Activated T-cell treated with anti-CD3 and anti-CD28 coated beads for 4 hours (primary cell): ENCODE data around the gene SUPT5H.

ENCODE experiments used
- DNase-seq: peaks from one replicate; pipeline ENCODE4 v3.0.0-alpha.2; 2020

SUPT5H gene

DNA sequence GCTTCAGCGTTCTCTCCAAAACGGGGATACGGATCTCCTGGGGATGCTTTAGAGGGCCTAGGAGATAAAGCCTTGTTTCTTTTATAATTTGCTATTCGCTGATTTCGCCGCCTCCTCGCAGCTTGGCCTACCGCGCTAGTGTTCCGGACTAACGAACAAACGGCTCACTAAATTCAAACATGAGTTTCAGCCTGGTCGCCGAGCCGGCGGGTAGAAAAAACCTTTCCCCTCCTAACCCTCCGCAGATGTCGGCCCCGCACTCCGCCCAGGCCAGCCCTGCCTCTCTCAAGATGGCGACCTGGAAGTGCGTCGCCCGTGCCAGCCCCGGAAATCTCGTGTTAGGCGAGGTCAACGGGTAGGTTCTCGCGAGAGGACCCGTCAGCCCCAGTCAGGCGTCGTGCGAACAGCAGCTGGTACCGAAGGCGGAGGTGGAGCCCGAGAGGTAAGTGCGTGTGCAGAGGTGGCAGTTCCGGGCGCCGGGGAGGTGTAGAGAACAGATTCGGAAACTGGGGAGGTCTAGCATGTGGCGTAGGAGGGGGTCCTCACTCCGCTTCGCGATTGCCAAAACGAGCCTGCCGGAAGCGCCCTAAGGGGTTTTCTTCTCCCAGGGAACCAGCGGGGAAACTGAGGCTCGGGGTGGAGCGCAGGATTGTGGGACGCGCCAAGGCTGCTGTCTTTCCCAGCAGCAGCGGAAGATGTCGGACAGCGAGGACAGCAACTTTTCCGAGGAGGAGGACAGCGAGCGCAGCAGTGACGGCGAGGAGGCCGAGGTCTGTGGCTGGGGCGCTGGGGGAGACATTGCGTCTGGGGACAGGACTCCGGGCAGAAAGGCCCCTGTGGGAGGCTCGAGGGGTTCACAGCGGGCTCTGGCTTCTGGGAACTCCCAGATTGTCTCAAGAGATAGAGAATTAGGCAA, at the start of gene SUPT5H:
SUPT5H (plus strand) TSS at position 387 of the 916 bp plus-strand sequence; CDS start at position 696, 309 bp downstream.
- DNase-seq, result peak; percentile 96

DNA sequence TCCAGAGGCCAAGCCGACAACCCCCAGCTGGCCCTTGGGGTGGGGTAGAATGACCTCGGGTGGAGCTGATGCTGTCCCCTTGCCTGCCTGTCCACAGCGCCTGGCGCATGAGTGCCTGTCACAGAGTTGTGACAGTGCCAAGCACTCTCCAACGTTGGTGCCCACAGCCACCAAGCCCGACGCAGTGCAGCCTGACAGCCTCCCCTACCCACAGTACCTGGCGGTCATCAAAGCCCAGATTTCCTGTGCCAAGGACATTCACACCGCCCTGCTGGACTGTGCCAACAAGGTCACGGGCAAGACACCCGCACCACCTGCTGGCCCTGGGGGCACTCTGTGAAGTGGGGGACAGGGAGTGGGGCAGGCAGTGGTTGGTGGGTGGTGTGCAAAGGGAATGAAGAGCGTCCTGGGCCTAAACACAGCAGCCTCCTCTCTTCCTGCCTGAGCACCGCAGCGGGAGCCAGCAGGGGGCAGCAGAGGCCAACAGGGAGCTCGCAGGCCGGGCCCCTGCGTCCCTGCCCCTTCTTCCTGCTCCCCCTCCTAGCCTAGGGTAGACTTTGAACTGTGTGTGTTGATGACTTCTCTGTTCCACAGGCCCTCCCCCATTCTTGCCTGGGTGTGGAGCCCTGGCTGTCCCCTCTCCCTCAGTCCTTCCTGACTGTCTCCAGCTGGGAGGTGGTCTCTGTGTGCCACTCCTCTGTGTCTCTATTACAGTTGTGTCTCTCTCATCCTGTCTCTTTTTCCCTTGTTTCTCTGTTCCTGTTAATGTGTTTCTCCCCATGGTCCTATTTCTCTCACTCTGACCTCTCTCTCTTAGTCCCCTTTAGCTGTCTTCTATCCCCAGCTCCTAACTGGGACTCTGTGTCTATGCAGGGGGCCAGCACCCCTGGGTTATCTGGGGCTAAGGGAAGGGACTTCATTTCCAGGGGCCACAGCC, 47.8 kb upstream of the SUPT5H start:
- peak; percentile 95 for DNase-seq

DNA sequence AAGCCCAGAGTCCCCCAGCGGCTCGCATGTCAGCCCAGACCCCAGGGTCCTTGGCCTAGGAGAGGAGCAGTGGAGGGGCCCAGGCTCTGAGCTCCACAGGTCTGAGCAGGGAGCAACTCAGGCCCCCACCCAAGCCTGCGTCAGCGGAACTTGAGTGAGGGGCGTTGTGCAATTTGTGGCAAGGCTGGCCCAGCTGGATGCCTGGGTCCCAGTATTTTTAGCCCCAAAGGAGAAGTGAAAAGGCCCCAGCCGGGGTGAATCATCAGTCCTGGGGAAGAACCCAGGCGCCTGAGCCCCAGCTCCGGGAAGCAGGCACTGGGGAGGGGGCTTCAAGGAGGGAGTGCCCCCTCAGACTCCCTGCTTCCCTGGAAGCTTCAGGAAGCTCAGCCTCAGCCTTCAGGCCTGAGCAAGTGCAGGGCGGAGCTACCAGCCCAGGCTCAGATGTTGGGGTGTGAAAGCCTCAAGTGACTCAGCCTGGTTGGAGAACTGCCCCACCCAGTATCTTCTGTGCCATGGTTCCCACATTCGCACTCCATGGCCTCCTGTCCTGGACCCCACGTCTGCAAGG, 47.0 kb upstream of the SUPT5H start:
- DNase-seq, result no peak

DNA sequence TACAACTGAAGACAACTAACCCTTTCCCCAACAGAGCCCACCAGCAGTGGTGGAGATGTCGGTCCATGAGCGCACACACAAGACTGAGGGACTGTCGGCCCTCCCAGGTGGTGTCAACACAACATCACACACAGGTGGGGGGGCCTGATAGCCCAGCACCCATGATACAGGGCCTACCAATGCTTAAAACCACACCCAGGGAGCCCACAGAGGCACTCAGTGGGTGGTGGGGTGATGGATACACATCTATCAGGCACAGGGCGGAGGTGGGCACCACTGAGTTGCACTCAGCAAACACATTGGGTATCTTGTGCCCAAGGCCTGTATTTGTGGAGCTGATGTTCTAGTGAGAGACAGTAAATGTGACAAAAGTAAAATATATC, 45.7 kb upstream of the SUPT5H start:
- no peak for DNase-seq

DNA sequence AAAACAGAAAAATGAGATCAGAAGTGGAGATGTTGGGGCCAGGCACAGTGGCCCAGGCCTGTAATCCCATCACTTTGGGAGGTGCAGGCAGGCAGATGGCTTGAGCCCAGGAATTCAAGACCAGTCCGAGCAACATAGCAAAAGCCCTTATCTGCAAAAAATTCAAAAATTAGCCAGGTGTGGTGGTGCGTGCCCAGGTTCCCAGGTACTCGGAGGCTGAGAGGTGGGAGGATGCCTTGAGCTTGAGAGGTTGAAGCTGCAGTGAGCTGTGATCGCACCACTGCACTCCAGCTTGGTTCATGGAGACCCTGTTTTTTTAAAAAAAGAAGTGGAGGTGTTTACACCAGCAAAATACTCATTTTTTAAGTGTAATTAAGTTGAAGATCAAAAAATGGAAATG, 45.3 kb upstream of the SUPT5H start:
- DNase-seq, result no peak

DNA sequence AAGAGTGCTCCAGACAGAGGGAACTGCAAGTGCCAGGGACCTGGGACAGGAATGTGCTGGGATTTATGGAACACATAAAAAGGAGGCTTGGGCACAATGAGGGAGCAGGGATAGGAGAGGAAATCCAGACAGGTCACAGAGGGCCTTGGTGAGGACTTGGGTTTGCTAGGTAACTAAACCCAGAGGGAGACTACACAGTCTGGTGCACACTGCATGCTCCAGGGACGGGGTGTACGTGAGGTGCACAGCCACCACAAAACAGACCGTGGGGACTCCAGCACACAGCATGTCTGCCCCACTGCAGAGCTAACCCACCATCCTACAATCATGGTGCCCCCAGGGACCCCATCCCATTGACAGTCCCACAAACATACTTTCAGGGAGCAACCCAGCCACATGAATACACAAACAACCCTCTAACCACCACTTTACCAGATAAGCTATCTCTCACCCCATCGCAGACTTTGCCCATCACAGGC, 44.3 kb upstream of the SUPT5H start:
- no peak for DNase-seq

DNA sequence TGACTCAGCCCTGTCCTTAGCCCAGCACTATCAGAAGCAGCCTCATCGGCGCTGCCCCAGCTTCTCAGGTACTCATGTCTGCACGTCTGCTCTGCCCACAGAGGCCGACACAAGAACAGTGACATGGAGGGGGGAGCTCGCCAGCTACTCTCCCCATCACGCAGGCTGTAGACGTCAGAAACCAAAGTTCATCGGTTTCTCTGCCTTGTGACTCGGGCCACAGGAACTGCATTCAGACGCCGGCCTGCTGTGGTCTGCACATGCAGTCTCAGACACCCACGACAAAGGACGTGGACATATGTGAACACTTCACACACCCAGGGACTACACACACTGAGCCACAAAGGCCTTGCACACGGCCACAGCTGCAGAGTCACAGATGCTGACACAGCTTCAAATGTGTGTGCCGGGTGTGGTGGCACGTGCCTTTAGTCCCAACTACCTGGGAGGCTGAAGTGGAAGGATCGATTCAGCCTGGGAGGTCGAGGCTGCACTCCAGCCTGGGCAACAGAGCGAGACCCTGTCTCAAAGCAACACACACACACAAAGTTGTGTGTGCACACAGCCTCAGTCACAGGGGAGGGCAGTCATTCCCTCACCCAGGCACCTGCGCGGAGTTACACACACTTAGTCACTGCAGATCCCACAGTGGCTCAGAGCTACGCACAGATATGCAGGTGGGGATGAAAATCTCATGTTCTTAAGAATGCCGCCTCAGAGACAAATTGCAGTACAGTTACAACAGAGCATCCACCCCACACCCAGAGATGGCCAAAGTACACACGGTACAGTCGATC, 43.6 kb upstream of the SUPT5H start:
- DNase-seq, result peak; percentile 56

DNA sequence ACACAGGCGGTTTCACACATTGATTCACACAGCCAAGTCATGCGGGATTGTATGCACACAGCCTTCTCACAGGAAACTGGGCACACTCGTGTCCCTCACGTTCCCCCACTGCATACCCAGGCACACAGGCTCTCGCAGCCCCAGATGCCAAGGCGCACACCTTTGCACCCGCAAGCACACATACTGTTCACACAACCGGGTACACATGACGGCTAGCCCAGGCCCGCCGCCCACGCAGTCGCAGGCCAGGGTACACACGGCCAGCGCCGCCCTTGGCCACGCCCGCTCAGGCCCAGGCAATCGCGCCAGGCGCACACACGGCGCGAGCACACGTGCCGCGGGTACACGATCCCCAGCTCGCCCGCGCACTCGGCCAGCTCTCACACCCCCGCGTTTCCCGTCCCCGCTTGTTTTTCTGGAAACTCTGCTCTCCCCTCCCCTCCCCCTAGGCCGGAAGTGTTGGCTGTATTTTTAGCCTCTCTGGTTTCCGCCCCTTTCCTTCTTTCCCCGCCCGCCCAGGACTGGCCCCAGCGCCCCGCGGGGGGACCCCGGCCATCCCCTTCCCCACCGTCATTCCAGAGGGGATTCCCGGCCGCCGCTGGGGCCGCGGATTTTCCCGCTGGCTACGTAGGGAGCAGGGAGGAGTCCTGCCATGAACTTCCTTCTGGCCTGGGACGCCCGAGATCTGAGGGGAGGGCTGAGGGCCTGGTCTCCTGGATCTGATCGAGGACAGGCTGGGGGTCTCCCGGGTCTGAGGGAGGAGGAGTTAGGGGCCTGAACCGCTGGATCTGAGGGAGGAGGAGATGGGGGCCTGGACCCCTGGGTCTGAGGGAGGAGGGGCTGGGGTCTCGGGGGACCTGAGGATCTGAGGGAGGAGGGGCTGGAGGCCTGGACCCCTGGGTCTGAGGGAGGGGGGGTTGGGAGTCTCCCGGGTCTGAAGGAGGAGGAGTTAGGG, 42.8 kb upstream of the SUPT5H start:
- peak; percentile 79 for DNase-seq

DNA sequence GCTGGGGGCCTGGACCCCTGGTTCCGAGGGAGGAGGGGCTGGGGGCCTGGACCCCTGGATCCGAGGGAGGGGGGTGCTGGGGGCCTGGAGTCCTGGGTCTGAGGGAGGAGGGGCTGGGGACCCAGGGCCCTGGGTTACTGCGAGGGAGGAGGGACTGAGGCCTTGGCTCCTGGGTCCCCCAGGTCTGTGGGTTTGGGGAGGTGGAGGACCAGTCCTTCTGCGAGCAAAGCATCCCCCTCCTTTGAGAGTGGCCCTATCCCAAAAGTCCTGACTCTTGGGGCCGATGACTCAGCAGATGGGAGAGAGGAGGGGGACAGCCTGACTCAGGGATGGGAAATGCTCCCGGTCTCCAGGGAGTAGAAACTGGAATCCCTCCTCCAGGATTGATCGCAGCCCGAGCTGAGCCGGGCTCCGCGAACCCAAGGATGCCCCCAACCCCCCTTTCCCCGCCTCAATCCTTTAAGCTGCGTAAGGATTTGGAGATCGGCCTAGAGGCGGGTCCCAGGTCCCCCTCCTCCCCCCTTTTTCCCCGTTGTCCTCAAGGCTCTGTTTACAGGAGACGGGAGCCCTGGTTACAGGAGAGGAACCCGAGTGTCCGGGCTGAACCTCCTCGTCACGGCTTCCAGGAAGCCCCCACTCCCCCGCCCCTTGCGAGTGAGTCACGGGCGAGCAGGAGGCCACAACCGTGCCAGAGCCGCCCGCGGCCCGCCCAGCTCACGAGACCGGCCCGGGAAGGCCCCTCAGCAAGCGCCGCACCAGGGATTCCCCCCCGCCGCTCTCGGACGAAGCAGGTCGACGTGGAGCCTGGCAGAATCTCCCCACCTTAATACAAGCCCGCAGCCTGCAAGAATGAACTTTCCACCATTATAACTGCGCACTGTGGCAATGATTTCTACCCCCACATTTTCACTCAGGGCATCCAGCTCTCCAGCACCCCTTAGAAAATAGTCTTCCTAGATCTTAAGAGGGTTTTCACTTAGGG, 41.8 kb upstream of the SUPT5H start:
- peak; percentile 95 for DNase-seq

DNA sequence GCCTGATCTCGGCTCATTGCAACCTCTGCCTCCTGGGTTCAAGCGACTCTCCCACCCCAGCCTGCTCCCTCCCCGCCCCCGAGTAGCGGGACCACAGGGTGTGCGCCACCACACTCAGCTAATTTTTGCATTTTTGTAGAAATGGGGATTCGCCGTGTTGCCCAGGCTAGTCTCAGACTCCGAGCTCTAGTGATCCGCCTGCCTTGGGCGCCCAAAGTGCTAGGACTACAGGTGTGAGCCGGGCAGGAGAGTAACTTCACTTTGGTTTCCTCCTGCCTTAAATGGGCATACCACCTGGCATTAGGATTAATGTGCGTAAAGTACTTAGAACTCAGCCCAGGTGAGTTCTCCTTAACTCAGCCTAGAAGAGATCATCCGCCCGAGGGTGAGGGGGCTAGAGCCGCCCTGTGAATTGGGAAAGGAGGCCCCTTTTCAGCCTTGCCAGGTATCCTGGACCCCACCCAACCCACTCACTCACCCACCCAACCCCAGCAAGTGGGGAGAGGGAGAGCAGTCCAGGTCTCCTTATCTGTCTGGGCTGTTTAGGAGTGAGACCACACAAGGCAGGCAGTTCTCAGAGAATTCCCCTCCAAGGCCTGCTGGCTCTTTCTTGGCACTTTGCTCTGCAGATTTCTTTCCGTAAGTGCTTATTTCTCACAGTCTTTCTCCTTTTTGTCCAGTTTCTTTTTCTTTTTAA, 40.0 kb upstream of the SUPT5H start:
- DNase-seq, result no peak

DNA sequence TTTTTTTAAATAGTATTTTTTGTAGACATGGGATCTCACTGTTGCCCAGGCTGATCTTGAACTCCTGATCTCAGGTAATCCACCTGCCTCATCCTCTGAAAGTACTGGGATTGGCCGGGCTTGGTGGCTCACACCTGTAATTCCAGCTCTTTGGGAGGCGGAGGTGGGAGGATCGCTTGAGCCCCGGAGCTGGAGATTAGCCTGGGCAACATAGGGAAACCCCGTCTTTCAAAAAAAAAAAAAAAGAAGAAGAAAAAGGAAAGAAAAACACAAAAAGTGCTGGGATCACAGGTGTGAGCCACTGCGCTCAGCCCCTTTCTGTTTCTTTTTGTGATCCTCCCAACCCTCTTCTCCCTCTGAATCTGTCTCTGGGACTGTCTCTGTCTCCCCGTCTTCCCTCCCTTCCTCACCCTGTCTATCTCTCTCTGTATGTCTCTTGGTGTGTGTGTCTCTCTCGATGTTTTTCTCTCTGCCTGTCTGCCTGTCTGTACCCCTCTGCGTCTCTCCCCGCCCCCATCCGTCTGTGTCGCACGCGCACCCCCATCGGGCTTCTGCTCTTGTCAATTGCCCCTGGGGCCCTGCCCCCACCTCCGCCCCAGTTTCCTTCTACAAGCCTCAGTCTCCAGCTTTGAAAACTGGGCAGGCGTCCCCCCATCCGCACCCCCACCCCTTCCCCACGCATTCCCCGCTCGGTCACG, 39.3 kb upstream of the SUPT5H start:
- peak; percentile 87 for DNase-seq

DNA sequence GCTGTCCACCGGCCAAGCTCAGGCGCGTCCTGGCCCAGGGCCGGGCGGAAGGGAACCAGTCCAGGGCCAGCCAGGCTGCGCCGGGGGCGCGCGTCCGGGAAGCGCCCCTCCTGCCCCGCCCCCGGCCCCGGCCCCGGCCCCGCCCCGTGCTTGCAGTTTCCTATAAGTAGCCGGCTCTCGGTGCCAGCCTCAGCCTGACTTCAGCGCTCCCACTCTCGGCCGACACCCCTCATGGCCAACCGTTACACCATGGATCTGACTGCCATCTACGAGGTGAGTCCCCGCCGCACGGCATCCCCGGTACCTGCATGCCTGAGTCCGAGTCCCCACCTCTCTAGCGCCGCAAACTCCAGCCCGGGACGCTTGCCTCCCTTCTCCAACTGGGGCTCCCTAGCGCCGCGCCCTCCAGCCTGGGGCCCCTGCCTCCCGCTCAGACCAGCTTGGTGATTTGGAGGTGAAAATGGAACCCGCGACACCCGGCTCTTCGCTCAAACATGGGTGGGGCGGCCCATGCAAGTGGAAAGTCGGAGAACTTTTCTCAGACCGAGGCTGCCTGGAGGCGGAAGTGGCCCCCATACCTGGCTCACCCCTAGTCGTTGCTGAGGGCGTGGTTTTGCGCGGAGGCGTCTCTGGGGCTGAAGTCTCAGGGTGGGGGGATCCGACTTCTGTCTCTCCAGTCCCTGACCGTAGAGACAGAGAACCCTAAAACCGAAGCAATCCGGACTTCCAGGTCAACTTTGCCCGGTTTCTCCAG, 38.5 kb upstream of the SUPT5H start, which contains the start of gene ZFP36:
ZFP36 (plus strand) TSS at position 192 of the 754 bp plus-strand sequence; CDS start at position 250, 58 bp downstream.
- DNase-seq, result peak; percentile 86

DNA sequence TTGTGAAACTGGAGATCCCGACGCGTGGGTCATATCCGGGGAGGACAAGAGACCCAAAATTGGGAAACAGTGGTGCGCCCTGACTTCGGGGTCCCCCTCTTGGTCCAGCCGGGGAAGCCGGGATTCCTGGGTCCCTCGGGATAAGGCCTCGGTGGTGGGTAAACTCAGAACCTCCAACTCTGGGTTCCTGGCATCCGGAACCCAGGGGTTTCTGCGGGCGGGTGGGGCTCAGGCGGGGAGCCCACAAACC, 38.0 kb upstream of the SUPT5H start:
- no peak for DNase-seq

DNA sequence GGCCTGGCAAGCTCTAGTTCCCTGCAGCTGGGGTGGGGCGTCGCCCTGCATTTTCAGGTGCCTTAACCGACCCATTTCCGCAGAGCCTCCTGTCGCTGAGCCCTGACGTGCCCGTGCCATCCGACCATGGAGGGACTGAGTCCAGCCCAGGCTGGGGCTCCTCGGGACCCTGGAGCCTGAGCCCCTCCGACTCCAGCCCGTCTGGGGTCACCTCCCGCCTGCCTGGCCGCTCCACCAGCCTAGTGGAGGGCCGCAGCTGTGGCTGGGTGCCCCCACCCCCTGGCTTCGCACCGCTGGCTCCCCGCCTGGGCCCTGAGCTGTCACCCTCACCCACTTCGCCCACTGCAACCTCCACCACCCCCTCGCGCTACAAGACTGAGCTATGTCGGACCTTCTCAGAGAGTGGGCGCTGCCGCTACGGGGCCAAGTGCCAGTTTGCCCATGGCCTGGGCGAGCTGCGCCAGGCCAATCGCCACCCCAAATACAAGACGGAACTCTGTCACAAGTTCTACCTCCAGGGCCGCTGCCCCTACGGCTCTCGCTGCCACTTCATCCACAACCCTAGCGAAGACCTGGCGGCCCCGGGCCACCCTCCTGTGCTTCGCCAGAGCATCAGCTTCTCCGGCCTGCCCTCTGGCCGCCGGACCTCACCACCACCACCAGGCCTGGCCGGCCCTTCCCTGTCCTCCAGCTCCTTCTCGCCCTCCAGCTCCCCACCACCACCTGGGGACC, 37.6 kb upstream of the SUPT5H start:
- no peak for DNase-seq

DNA sequence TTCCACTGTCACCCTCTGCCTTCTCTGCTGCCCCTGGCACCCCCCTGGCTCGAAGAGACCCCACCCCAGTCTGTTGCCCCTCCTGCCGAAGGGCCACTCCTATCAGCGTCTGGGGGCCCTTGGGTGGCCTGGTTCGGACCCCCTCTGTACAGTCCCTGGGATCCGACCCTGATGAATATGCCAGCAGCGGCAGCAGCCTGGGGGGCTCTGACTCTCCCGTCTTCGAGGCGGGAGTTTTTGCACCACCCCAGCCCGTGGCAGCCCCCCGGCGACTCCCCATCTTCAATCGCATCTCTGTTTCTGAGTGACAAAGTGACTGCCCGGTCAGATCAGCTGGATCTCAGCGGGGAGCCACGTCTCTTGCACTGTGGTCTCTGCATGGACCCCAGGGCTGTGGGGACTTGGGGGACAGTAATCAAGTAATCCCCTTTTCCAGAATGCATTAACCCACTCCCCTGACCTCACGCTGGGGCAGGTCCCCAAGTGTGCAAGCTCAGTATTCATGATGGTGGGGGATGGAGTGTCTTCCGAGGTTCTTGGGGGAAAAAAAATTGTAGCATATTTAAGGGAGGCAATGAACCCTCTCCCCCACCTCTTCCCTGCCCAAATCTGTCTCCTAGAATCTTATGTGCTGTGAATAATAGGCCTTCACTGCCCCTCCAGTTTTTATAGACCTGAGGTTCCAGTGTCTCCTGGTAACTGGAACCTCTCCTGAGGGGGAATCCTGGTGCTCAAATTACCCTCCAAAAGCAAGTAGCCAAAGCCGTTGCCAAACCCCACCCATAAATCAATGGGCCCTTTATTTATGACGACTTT, 36.8 kb upstream of the SUPT5H start:
- DNase-seq, result no peak
